Hypothalamus (tissue), 51 donors: Measurements from ENCODE around the gene HNRNPC.
"Not testable (repeated sequence)": the region's sequence is repeated elsewhere in the genome, so short reads cannot be mapped to it uniquely, and the experiment has no call there.

Source experiments
- DNase-seq, 51 donors: peaks; one replicate each; lab custom pipeline; 2025; lab: John Stamatoyannopoulos, UW

The HNRNPC gene

DNA sequence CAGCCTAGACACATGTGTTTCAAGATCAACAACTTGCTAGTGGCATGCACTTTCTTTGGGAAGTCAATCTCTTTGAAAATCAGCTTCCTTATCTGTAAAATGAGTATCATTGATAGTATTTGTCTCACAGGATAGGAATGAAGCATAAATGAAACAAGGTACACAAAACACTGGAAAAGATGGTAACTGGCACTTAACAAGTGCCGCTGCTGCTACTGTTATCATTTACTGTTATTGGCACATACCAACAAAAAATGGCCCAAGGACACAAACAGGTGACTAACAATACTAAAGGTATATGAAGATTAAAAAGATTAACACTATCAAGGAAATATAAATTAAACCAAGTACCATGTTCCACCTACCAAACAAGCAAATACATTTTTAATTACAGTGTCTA is 20.9 kb downstream of the HNRNPC start:
- DNase-seq, result no peak

DNA sequence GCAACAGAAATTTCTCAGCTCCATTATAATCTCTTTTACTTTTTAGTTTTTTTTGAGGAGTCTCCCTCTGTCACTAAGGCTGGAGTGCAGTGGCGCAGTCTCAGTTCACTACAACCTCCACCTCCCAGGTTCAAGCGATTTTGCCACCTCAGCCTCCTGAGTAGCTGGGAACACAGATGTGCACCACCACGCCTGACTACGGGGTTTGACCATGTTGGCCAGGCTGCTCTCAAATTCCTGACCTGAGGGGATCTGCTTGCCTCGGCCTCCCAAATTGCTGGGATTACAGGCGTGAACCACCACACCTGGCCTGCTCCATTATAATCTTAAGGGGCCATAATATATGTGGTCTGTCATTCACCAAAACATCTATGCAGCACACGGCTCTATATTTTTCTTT is 23.4 kb downstream of the HNRNPC start:
- no peak for DNase-seq

DNA sequence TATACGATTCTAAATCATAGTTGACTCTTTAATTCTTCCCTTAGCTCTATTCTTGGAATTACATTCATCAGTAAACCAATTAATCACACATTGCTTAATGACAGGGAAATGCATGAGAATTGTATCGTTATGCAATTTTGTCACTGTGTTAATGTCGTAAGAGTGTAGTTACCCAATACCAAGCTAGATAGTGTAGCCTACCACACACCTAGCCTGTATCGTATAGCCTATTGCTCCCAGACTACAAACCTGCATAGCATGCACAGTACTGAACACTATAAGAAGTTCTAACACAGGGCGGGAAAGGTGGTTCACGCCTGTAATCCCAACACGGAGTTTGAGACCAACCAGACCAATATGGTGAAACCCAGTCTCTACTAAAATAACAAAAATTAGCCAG is 24.7 kb downstream of the HNRNPC start:
- no peak for DNase-seq

DNA sequence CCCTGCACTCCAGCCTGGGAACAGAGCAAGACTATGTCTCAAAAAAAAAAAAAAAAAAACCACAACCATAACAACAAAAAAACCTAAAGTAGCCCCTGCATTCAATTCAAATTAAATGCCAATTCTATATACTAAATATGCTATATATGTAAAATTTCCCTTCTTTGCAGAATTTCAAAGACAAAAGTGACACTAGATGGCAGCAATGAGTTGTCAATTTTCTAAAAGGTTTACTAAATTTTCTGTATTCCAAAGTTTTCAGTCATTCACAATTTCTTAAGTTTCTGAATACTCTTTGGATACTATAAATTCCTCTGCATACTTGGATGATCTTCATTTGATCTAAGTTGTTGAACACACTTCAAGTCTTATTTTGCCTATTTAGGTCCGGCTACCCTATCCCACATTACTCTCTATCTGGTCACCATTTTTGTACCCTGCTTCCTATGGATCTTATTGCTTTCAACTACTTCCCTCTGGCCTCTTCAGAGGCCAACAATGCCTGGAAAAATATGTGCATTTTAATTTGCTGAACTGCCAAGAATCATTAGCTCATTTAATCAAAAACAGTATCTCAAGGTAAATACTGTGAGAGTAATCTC is 27.9 kb downstream of the HNRNPC start:
- no peak for DNase-seq

DNA sequence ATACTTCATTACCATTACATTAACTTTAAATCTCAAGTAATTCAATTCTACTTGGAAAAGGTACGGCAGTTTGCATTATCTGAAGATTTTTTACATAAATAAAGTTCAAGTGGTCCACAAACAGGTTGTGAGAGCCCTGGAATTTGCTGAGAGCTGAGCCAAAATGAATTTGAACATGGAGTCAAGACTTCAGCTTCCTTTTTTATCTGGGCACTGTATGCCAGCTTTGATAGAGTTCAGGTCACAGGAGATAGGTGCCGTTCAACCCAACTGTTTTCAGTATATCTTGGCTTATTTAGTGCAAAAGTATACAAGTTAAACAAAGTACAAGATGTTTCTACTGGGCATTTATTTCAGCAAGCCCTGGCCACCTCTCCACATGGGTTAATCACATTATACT is 28.8 kb downstream of the HNRNPC start:
- no peak for DNase-seq

DNA sequence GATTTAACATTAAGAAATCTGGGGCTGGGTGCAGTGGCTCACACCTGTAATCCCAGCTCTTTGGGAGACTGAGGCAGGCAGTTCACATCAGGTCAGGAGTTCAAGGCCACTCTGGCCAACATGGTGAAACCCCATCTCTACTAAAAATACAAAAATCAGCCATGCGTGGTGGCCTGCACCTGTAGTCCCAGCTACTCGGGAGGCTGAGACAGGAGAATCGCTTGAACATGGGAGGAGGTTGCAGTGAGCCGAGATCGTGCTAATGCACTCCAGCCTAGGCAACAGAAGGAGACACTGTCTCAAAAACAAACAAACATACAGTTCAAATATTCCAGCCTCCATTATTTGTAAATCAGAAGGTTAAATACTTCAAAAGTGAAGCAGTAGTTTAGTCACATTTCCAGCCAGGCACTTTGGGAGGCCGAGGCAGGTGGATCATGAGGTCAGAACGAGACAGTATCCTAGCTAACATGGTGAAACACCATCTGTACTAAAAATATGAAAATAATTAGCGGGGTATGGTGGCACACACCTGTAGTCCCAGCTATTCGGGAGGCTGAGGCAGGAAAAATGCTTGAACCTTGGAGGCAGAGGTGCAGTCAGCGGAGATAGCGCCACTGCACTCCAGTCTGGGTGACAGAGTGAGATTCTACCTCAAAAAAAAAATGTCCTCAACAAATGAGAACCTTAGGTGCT is 30.3 kb downstream of the HNRNPC start:
- DNase-seq, result no peak

DNA sequence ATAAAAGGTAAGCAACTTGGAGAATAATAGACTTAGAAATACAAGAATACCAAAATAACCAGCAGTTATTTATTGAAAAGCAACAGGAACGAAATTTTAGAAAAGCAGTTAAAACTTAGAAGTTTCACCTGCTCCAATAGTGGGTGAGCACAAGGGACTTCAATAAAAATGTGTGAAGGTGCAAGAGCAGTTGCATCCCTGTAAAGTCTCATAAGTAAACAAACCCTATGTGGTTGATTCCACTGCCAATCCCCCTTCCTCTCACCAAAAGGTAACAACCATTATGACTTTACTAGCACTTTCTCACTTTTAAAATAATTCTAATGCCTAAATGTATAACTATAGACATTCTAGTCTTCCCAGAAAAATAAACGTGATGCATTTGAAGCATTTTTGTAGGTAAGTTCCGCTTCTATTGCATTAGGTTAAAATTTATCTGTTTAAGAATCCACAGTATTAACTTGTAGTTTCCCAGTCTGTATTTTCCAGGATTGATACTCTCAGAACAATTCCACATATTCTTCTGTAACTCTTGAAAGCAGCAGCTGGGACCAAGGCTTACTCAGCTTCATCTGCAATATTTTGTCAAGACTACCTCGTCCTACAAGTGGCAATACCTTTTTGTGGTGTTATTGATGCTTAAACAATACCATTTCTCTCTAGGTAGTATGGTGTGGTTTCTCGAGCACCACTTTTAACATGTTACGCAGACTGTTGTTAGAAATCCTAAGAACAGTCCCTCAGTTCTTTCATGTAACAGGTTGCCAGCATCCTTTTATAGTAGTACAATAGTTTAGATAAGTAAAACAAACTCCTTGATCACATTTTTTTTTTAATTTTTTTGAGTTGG is 32.1 kb downstream of the HNRNPC start:
- no peak for DNase-seq

DNA sequence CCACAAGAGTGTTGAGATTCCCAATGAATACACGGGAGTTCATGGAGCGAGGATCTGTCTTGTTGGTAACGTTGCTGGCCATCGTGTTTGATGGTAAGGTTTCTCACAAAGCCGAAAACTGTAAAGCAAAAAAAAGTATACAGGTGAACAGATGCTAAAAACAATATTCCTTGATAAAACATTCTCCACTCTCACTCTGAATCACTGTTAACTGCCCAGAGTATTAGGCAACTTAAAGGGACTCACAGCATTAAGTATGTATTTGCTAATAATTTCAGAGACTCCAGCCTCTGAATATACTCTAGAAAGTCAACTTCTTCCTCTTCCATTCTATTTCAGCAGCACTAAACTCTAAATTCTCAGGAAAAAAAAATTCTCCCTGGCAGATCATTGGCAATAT is 35.1 kb downstream of the HNRNPC start:
- DNase-seq, result no peak

DNA sequence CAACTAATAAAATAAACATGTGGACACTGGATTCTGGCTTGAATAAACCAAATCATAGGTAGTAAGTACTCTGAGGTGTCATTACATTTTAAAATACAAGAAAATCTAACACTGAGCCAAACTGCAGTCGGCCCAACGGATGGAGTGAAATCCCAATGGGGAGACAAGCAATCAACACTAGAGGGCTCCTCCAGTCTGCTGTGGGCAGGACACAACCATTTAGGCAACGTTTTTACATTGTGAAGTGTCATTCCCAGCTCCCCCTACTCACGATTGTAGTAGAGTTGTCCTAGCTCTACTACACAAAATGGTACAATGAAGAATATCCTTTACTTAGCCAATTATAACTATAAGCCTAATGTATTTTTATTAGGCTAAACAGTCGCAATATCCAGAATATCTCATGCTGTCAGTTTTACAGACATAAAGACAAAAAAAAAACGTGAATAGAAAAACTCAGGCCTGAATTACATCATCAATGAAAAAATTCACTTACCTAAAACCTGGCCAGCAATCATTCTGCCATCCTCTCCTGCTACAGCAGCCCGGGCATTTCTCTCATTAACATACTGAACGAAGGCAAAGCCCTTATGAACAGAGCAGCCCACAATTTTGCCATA is 35.7 kb downstream of the HNRNPC start:
- no peak for DNase-seq

DNA sequence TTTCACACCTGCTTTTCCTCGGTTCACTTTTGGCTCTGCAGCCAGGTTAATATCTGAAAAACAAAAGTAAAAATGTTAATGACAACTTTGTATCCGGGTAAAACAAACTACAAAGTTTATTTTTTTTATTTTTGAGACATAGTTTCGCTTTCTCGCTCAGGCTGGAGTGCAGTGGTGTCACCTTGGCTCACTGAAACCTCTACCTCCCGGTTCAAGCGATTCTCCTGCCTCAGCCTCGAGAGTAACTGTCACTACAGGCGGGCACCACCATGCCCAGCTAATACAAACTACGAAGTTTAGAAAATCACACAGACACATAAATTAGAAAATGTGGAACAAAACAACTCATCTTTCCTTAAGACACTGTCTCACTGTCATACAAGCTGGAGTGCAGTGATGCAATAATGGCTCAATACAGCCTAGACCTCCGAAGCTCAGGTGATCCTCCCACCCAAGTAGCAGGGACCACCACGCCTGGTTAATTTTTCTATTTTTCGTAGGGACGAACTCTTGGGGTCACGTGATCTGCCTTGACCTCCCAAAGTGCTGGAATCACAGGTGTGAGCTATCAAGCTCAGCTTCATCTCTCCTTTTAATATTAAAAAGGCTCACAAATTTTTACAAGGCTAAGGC is 38.1 kb downstream of the HNRNPC start:
- no peak for DNase-seq

DNA sequence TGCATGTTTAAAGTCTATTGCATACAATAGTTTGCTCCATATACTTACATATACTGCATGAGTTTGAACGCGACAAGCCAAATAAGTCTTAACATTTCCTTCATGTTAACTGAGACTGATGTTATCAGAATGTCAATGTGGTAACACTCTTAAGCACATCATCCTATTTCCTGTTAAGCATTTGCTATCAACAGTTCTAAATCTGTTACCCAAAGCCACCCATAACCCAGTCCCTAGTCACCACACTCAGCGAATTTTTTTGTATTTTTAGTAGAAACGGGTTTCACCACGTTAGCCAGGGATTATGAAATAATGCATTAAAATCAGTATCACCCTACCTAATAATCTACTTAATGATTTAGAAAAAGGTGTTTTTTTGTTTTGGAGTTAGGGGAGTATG is 39.4 kb downstream of the HNRNPC start:
- no peak for DNase-seq

DNA sequence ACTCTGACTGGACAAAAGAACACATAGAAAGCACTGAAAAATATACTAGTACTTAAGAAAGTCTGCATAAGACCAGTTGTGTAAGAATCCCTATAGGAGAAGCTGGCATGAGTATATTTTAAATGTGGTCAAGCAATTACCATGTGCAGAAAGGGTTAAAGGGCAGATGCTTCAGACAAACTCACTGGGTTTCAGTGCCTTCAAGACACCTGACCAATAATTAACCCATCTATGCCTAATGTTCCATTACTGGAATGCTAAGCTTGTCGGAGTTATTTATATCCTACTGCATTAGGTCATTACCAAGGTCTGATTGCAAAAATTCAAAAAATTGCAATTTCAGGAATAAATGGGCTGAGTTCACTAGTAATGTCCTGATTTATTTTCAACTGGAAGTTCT is 41.3 kb downstream of the HNRNPC start:
- DNase-seq, result no peak

DNA sequence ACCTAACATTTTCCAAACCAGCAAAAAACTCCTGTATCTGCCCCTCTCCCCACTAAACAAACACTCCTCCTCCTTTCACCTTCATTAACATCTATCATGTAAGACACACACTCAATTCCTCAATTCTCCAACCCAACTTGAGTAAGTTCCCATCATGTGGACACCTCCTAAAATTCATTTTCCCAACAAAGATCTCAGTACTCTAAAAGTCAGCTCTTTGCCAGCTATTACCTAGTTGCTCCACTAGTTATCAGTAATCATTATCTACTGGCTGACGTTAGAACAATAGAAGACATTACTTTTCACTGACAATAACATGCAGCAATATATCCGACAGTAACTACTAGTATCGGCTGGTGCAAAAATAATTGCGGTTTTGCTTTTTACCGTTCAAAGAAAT is 42.1 kb downstream of the HNRNPC start:
- DNase-seq, result no peak

DNA sequence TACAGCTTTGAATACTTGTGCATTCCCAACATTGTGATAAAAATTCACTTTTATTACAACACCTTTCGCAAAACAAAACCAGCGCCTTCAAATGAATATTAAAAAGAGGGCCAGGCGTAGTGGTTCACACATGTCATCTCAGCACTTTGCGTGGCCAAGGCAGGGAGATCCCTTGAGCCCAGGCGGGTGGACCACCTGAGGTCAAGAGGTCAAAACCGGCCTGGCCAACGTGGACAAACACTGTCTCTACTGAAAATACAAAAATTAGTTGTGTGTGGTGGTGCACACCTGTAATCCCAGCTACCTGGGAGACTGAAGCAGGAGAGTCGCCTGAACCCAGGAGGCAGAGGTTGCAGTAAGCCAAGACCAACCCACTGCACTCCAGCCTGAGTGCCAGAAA is 42.8 kb downstream of the HNRNPC start:
- no peak for DNase-seq

DNA sequence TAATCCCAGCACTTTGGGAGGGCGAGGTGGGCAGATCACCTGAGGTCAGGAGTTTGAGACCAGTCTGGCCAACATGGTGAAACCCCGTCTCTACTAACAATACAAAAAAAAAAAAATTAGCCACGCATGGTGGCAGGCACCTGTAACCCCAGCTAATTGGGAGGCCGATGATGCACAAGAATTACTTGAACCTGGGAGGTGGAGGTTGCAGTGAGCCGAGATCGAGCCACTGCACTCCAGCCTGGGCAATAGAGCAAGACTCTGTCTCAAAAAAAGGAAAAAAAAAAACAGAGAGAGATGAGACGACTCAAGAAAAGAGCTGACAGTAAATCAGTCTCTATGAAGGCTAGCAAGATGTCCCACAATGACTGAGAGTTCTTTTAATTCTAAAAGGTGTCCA is 44.1 kb downstream of the HNRNPC start:
- DNase-seq, result not testable (repeated sequence)

DNA sequence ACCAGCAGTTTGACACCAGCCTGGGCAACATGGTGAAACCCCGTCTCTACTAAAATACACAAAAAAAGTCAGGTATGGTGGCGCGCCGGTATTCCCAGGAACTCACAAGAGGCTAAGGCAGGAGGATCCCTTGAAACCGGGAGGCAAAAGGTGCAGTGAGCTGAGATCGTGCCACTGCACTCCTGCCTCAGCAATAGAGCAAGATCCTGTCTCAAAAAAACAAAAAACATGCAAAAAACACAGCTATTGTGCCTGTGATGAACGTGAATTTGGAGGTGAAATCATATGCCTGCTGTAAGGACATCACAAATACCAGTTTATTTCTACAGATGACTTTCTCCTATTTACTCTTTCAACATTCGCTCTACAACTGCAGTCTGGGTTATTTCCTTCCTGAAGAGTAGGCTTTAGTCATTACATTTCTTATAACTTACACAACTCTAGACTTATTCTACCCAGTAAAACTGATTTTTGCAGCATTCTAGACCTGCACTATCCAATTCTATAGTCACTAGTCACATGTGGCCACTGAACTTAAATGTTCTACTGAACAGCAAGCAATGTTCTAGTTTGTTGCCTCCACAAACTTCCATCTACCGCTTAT is 48.3 kb downstream of the HNRNPC start:
- no peak for DNase-seq

DNA sequence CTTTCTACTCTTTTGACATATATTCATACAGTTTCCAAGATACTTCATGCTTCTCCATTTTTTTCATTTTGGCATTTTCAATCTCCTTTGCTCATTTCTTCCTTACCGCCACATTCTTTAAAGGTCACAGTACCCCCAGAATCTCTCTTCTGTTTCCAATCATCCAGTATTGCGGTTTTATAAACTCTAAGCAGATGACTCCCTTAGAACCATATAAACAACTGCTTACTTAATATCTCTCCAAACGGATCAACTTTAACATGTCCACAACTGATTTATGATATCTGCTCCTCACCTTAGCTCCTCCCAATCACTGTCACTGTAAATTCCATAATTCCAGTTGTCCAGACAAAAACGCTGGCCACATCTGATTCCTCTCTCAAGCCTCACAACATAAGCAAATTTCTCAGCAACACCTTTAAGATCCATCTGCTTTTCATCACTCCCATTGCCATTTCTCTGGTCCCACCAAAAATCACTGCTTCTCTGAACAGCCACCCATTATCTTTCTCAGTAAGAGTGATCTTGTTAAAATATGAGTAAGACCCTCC is 49.6 kb downstream of the HNRNPC start:
- DNase-seq, result no peak

DNA sequence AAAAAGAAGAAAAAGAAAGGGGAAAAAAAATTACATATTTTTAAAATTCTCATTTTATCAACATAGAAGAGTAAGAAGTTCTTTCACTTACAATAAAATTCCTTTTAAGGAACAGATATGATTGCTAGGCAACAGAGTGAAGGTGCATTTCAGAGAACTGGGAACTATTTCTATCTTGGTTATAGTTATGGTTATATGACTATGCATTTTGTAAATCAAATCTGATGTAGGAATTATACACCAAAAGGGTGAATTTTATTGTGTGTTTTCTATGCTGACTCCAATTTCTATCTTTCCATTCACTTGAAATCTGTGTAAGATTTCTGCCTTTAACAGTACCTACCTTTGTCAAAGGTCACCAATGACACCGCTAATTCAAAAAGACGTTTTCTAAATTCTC is 50.1 kb downstream of the HNRNPC start:
- no peak for DNase-seq

DNA sequence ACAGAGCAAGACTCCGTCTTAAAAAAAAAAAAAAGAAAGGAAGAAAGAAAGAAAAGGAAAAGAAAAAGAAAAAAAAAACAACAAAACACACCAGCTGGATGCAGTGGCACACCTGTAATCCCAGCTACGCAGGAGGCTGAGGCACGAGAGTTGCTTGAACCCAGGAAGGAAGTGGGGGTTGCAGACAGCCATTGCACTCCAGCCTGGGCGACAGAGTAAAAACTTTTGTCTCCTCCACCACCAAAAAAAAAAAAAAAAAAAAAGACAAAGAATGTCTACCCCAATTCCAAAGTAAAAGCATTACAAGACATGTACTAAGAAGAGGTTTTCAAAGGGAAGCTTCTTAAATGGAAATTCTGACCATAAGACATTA is 53.4 kb downstream of the HNRNPC start:
- DNase-seq, result no peak

DNA sequence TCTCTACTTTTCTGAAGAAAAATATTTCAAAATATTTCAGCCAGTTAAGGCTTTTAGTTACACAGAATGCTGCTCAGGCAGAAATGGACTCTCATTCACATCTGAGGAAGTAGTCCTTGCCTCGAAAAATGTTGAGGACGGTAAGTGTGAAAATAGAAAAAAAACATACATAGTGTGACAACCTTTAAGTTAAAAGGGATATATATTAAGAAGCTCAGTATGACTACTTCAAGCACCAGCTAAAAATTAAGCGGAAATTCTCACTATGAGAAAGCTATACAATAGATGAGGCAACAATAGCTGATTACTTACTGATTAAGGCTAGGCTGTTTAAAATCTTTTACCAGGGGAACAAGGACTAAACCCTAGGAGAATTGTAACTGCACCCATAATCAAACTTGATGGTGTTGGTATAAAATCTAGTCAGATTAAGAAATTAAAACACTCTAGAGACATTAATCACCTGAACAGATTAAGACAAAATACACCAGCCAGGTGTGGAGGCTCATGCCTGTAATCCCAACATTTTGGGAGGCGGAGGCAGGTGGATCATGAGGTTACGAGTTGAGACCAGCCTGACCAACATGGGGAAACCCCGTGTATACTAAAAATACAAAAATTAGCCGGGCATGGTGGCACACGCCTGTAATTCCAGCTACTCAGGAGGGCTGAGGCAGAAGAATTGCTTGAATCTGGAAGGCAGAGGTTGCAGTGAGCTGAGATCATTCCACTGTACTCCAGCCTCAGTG is 53.9 kb downstream of the HNRNPC start:
- no peak for DNase-seq
